ENCODE results near the gene CEMIP. TPM values are rescaled to one million over a fixed set of nuclear protein-coding genes. Genes with fewer than 3 reads are reported as not detected.

The CEMIP gene
- total and polyA plus RNA-seq, 2 experiments from 2014 or later: 0.27 to 2.1 TPM

DNA sequence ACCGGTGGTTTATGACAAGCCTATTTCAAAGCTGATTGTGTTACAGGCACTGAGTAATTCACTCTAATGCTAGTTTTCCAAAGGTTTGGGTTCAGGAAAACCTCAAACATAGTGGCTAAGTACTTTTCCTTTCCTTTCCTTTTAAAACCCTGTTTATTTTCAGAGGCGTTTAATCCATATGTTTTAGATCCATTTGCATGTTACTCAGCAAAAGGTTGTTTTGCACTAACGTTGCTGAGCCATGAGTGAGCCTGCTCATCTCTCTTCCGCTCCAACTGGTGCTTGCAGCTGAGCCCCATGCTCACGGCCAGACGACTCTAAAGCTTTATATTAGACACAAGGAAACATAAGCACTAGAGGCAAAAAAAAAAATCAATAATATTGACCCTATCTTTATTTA lies 9.4 kb downstream of the CEMIP start (continued):
- TF ChIP-seq CTCF (conservative IDR thresholded peaks at IDR 0.05; ENCODE audit: low read depth in 2 of 2): no peak
- TF ChIP-seq REST (IDR thresholded peaks at IDR 0.05; ENCODE audit: unreplicated experiment): no peak
- no peak for TF ChIP-seq ZNF114 (CRISPR knock-in tag; IDR thresholded peaks at IDR 0.05)
- no peak for TF ChIP-seq STAT1 (IDR thresholded peaks at IDR 0.05; ENCODE audit: unreplicated experiment)
- TF ChIP-seq JUNB (IDR thresholded peaks at IDR 0.05; ENCODE audit: unreplicated experiment): no peak
- TF ChIP-seq, protein P1, sequence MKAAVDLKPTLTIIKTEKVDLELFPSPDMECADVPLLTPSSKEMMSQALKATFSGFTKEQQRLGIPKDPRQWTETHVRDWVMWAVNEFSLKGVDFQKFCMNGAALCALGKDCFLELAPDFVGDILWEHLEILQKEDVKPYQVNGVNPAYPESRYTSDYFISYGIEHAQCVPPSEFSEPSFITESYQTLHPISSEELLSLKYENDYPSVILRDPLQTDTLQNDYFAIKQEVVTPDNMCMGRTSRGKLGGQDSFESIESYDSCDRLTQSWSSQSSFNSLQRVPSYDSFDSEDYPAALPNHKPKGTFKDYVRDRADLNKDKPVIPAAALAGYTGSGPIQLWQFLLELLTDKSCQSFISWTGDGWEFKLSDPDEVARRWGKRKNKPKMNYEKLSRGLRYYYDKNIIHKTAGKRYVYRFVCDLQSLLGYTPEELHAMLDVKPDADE (IDR thresholded peaks at IDR 0.05): no peak
- TF ChIP-seq POLR2AphosphoS5 (IDR thresholded peaks at IDR 0.05; ENCODE audit: low read depth): no peak
- TF ChIP-seq CREB1 (CRISPR knock-in tag; IDR thresholded peaks at IDR 0.05; ENCODE audit: low read depth): no peak

DNA sequence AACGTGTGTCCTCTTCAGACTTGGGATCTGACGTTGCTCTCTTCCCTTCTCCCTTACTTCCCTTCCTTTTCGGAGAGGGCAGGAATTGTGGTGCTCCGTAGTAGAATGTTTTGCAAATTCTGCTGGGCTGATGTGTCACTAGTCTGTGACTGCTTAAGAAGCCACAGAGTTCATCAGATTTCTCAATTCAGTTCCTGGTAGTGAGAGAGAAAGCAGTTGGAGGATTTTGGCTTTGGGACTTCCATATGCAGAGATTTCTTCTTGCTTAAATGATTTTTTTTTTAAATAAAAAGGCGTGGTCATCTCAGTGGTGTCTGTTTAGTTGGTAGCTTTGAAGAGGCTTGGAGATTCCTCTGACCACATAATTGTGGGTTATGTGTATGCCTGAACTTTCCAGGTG lies 10.1 kb downstream of the CEMIP start:
- Histone ChIP-seq H3K27me3 (ENCODE audit: insufficient read depth) (no peaks in the 10 kb centered on the region), H3K9me2 (ENCODE audit: insufficient read depth) (0 out of 2 replicates have a peak, but pooled peaks cover 4% of the 10 kb centered on the region), H3K27ac (ENCODE audit: low read depth) (no peak overlapping the region), H3K4me2 (no peak overlapping the region), H3K36me3 (ENCODE audit: insufficient read depth) (no peaks in the 10 kb centered on the region), H3K4me1 (ENCODE audit: insufficient read depth) (no peaks in the 10 kb centered on the region), H3F3A (replicated peaks; ENCODE audit: low read depth) (no peaks in the 10 kb centered on the region), H3K4me3 (no peak overlapping the region), H3K79me2 (replicated peaks; ENCODE audit: insufficient read depth) (no peaks in the 10 kb centered on the region), H4K20me1 (replicated peaks; ENCODE audit: insufficient read depth) (no peaks in the 10 kb centered on the region), H2AFZ (no peak overlapping the region; the same call in 1 of the 2 replicates)
- Mint-ChIP-seq H3K27ac (no peak overlapping the region), H3K4me1 (peaks cover 2% of the 10 kb centered on the region; the same call in 2 of the 3 replicates), H3K9me3 (no peaks in the 10 kb centered on the region), H3K27me3 (ENCODE audit: insufficient read depth, low read depth, poor library complexity) (peaks cover 5% of the 10 kb centered on the region), H3K36me3 (ENCODE audit: low read depth) (no peaks in the 10 kb centered on the region), H3K4me3 (no peak overlapping the region)
- TF ChIP-seq CREB1 (CRISPR knock-in tag; IDR thresholded peaks at IDR 0.05; ENCODE audit: low read depth) (no peak), JUNB (IDR thresholded peaks at IDR 0.05; ENCODE audit: unreplicated experiment) (no peak), EZH2phosphoT487 (IDR thresholded peaks at IDR 0.05; ENCODE audit: unreplicated experiment) (no peak), CTCF (conservative IDR thresholded peaks at IDR 0.05; ENCODE audit: low read depth in 2 of 2) (no peak), EZH2 (IDR thresholded peaks at IDR 0.05; ENCODE audit: low read depth, unreplicated experiment) (no peak), ZNF331 (CRISPR knock-in tag; IDR thresholded peaks at IDR 0.05; ENCODE audit: low read depth) (no peak), ZNF114 (CRISPR knock-in tag; IDR thresholded peaks at IDR 0.05) (no peak), NANOG (IDR thresholded peaks at IDR 0.05; ENCODE audit: borderline replicate concordance) (no peak), POLR2AphosphoS5 (IDR thresholded peaks at IDR 0.05; ENCODE audit: low read depth) (no peak), STAT1 (IDR thresholded peaks at IDR 0.05; ENCODE audit: unreplicated experiment) (no peak), REST (IDR thresholded peaks at IDR 0.05; ENCODE audit: unreplicated experiment) (no peak)
- TF ChIP-seq, protein P1 (IDR thresholded peaks at IDR 0.05): no peak
- ATAC-seq: no peak
- no peak for DNase-seq (ENCODE audit: low spot score)
